KOPT-K1 (cell line): ENCODE measurements around the gene CUL5.
"Not testable (repeated sequence)": the region's sequence is repeated elsewhere in the genome, so short reads cannot be mapped to it uniquely, and the experiment has no call there.

Experiments used
- H3K27ac ChIP-seq: fragments of 200-600 bp; sonication (generic); 2 replicates; pipeline ENCODE4 v1.5.1; 2016; ENCODE audit warnings: antibody characterized with exemption, mild to moderate bottlenecking, low read depth, low read length; ENCODE audit not compliant: poor library complexity, severe bottlenecking
- H3K36me3 ChIP-seq: fragments of 200-600 bp; sonication (generic); 2 replicates; pipeline ENCODE4 v1.5.1; 2017; ENCODE audit warnings: antibody characterized with exemption, mild to moderate bottlenecking, low read length, moderate library complexity; ENCODE audit not compliant: insufficient read depth
- H3K9me3 ChIP-seq: fragments of 200-600 bp; sonication (generic); 2 replicates; pipeline ENCODE4 v1.5.1; 2017; ENCODE audit warnings: antibody characterized with exemption, low read length, mild to moderate bottlenecking; ENCODE audit not compliant: insufficient read depth, poor library complexity, severe bottlenecking

CUL5 gene

GRCh38 chr11:108120936-108121273, 112.2 kb downstream of the CUL5 start:
- H3K36me3 ChIP-seq, H3K9me3 ChIP-seq: not testable (repeated sequence)
- peak overlapping the region; percentile 75 for H3K27ac ChIP-seq

GRCh38 chr11:108121274-108122155, 112.8 kb downstream of the CUL5 start, which contains the start of gene ACAT1:
ACAT1 (plus strand) TSS chr11:108121567; CDS start chr11:108121607, 40 bp downstream.
- Histone ChIP-seq H3K36me3 (no peaks in the 10 kb centered on the region), H3K27ac (peak within 1 kb of the TSS; percentile 75), H3K9me3 (no peaks in the 10 kb centered on the region)

DNA sequence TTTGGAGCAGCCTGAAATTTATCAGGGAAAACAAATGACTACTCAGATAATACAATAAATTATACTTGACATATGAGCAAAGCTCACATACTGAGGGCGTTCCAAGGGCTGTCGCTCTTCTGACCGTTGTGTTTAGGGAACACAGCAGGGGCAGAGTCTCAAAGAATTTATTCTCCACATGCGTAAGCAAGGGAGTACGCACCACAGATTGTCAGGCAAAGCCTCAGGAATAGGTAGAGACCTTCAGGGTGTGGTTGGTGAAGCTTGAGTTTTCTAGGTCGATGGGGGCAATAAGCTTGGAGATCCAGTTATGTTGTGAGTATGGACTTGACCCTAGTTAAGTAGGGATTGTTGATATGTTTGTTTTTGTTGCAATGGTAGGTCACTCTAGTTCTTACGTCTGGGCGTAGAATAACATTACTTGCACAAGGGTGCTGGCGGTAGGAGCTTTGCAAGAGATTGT, 113.5 kb downstream of the CUL5 start:
- peak overlapping the region; percentile 75 for H3K27ac ChIP-seq

DNA sequence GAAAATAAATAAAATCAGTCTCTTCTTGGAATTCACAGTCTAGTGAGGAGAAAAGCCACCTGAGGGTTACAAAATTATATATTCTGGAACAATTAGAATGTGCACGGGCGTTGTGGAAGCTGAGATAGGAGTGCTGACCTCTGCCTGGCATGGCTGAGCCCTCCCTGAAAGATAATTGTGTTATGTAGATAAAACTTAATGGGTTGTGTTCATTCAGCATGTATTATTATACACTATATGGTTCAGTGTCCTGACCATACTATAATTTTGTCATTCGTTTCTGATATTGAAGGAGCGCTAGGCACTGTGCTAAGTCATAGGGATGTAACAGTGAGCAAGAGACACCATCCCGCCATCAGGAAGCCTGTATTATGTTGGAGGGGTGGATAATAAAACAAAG, 116.4 kb downstream of the CUL5 start:
- H3K36me3 ChIP-seq, result peaks cover 14% of the 10 kb centered on the region; the same call in 1 of the 2 replicates
- no peaks in the 10 kb centered on the region for H3K9me3 ChIP-seq
- H3K27ac ChIP-seq, result no peak overlapping the region

More for the DNA sequence above, 113.5 kb downstream of the CUL5 start:
- Histone ChIP-seq H3K9me3 (no peaks in the 10 kb centered on the region), H3K36me3 (no peaks in the 10 kb centered on the region)

- Histone ChIP-seq H3K27ac (no peak overlapping the region), H3K36me3 (peaks cover 26% of the 10 kb centered on the region), H3K9me3 (no peaks in the 10 kb centered on the region)
These were observed 120.1 kb downstream of the CUL5 start for GRCh38 chr11:108128772-108129171.

DNA sequence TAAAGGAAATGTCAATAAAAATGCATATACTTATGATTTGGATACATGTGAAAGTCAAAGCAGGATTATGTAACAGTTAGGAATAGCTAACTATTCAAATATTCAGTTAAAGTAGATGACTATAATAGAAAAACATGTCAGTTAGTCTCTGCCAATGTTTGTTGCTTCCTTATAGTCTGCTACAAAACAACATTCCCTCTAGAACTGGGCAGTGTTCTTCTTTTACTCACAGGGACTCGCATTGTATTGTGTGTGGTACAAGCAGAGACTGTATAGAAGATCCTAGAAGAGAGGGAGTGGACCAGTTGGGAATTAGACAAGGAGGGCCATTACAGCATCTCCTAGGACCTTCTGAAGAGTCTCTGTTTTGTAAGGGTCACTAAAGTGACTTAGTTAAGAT, 123.3 kb downstream of the CUL5 start:
- no peaks in the 10 kb centered on the region for H3K9me3 ChIP-seq
- no peak overlapping the region for H3K27ac ChIP-seq
- peaks cover 49% of the 10 kb centered on the region for H3K36me3 ChIP-seq

- not testable (repeated sequence) for H3K27ac ChIP-seq, H3K9me3 ChIP-seq
- peaks cover 46% of the 10 kb centered on the region for H3K36me3 ChIP-seq
These were observed 124.4 kb downstream of the CUL5 start for GRCh38 chr11:108132993-108133538.

GRCh38 chr11:108135845-108136544, 127.3 kb downstream of the CUL5 start:
- H3K9me3 ChIP-seq, result no peaks in the 10 kb centered on the region
- peaks cover 68% of the 10 kb centered on the region for H3K36me3 ChIP-seq
- H3K27ac ChIP-seq, result no peak overlapping the region

DNA sequence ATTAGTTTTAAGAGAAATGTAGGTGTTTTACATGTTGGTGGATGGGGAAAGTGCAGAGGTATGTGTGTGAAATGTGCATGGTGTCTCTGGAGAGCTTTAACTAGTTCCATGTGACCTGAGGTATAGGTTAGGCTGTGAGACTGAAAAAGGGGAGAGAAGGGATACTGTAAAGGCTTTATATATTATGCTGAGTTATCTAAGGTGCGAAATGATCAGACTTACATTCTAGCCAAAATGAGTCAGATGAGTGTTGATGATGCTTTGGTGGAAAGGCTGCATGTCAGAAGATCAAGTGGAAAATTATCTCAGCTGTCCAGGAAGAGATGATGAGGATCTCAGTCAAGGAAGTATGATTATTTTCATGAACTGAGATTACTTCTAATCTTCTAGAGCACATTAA, 128.5 kb downstream of the CUL5 start:
- Histone ChIP-seq H3K9me3 (no peaks in the 10 kb centered on the region), H3K27ac (no peak overlapping the region), H3K36me3 (peaks cover 76% of the 10 kb centered on the region)

DNA sequence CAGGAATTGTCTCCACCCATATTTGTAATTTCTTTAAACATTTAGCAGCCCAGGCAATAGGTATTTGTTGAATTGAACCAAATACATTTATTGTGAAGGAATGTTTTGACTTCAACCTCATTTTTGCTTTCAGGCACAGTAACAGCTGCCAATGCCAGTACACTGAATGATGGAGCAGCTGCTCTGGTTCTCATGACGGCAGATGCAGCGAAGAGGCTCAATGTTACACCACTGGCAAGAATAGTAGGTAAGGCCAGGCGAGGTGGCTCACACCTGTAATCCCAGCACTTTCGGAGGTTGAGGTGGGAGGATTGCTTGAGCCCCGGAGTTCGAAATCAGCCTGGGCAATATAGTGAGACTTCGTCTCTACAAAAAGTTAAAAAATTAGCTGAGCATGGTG, 133.6 kb downstream of the CUL5 start:
- no peaks in the 10 kb centered on the region for H3K9me3 ChIP-seq
- H3K27ac ChIP-seq, result no peak overlapping the region
- peaks cover 92% of the 10 kb centered on the region for H3K36me3 ChIP-seq

GRCh38 chr11:108144615-108145014, 135.9 kb downstream of the CUL5 start:
- Histone ChIP-seq H3K9me3 (no peaks in the 10 kb centered on the region), H3K36me3 (peaks cover 100% of the 10 kb centered on the region), H3K27ac (no peak overlapping the region)

DNA sequence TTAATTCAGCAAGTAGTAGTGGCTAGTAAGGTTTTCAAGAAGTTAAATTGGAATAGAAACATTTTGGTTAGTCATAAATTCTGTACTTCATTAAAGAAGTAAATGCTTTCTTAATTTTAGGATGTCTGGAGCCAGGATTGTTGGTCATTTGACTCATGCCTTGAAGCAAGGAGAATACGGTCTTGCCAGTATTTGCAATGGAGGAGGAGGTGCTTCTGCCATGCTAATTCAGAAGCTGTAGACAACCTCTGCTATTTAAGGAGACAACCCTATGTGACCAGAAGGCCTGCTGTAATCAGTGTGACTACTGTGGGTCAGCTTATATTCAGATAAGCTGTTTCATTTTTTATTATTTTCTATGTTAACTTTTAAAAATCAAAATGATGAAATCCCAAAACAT, 138.5 kb downstream of the CUL5 start:
- Histone ChIP-seq H3K9me3 (no peaks in the 10 kb centered on the region), H3K36me3 (peaks cover 100% of the 10 kb centered on the region), H3K27ac (no peak overlapping the region)

DNA sequence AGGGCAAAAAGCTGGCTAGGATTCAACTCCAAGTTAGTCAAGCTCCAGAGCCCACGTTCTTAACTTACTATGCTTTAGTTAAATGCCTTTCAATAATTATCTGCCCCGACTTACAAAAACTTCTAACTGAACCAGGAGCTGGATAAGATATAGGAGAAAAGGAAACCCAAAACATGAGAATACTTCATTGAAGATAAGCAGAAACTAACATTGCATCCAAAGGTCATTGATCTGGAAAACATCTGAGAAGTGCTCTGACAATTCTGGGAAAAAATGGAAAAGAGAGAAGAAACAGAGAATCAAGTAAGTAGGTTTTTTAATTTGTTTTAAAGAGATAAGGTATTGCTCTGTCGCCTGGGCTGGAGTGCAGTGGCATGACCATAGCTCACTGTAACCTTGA, 139.9 kb downstream of the CUL5 start:
- Histone ChIP-seq H3K27ac (no peak overlapping the region), H3K36me3 (peaks cover 100% of the 10 kb centered on the region), H3K9me3 (no peaks in the 10 kb centered on the region)

GRCh38 chr11:108154591-108154990, 145.9 kb downstream of the CUL5 start:
- H3K9me3 ChIP-seq, result no peaks in the 10 kb centered on the region
- H3K36me3 ChIP-seq, result peaks cover 100% of the 10 kb centered on the region
- H3K27ac ChIP-seq, result no peak overlapping the region
